Activated T-helper 1 cell treated with anti-CD3 and anti-CD28 coated beads, Interleukin-12 subunit alpha, Interleukin-12 subunit beta, Interleukin-2, Interleukin-4 antibody, amounts not matched to agents 30 ng/mL and 10 ng/mL and 1 ng/mL, durations not matched to agents 14 hours and 24 hours and 36 hours (primary cell): ENCODE measurements around the gene TEAD1. TPM values are rescaled to one million over a fixed set of nuclear protein-coding genes. Genes with fewer than 3 reads are reported as not detected.

Experiments used
- DNase-seq: peaks from one replicate; pipeline ENCODE4 v3.0.0; 2021; ENCODE audit warnings: low spot score
- H3K27ac Mint-ChIP-seq: one replicate; pipeline ENCODE4 v1.8.0; 2021; ENCODE audit warnings: mild to moderate bottlenecking, mixed read lengths
- H3K27me3 Mint-ChIP-seq: one replicate; pipeline ENCODE4 v1.8.0; 2022; ENCODE audit warnings: mild to moderate bottlenecking, moderate library complexity, mixed read lengths; ENCODE audit not compliant: insufficient read depth
- H3K36me3 Mint-ChIP-seq: one replicate; pipeline ENCODE4 v1.8.0; 2021; ENCODE audit warnings: low read depth, mixed read lengths
- H3K4me1 Mint-ChIP-seq: one replicate; pipeline ENCODE4 v1.8.0; 2021; ENCODE audit warnings: low read depth, mixed read lengths
- H3K4me3 Mint-ChIP-seq: one replicate; pipeline ENCODE4 v1.8.0; 2021; ENCODE audit warnings: mild to moderate bottlenecking, moderate library complexity, mixed read lengths
- H3K9me3 Mint-ChIP-seq: one replicate; pipeline ENCODE4 v1.8.0; 2021; ENCODE audit warnings: mixed read lengths
- intact Hi-C: fragments of 100-400 bp; cut with micrococcal nuclease; formaldehyde crosslinking; loops from one replicate; pipeline ENCODE4 v1.15.1; 2024
- total RNA-seq: library from RNA; stranded (reverse); gene quantifications from 2 replicates; pipeline ENCODE4 v1.2.3, GENCODE V29; 2022

TEAD1 gene
- total RNA-seq, 1 donor from 2014 or later, result 0.41 TPM

GRCh38 chr11:12673601-12673923 is 659 bp upstream of the TEAD1 start:
- Mint-ChIP-seq H3K4me1 (peaks cover 6% of the 10 kb centered on the region), H3K27ac (peak overlapping the region; percentile 47), H3K9me3 (no peaks in the 10 kb centered on the region), H3K36me3 (no peaks in the 10 kb centered on the region), H3K4me3 (peak overlapping the region; percentile 82), H3K27me3 (peaks cover 47% of the 10 kb centered on the region)
- intact Hi-C loops, result loop anchor here (10.0 kb wide), 2 partner anchors 791 to 829 kb away; partner anchors contain the start of genes BTBD10 and USP47
- DNase-seq, result no peak

- H3K36me3 Mint-ChIP-seq, result no peaks in the 10 kb centered on the region
- H3K4me1 Mint-ChIP-seq, result peaks cover 6% of the 10 kb centered on the region
- intact Hi-C loops, result loop anchor here (2.0 to 10.0 kb wide), 3 partner anchors 790 to 994 kb away; partner anchors contain the start of genes BTBD10, FAR1 and USP47
- no peaks in the 10 kb centered on the region for H3K9me3 Mint-ChIP-seq
- no peak overlapping the region for H3K4me3 Mint-ChIP-seq
- DNase-seq, result no peak
- peaks cover 57% of the 10 kb centered on the region for H3K27me3 Mint-ChIP-seq
- no peak overlapping the region for H3K27ac Mint-ChIP-seq
These were observed 332 bp downstream of the TEAD1 start for GRCh38 chr11:12674571-12674935.

- H3K4me1 Mint-ChIP-seq, result peaks cover 6% of the 10 kb centered on the region
- DNase-seq, result no peak
- H3K4me3 Mint-ChIP-seq, result peak overlapping the region; percentile 75
- H3K27me3 Mint-ChIP-seq, result peaks cover 62% of the 10 kb centered on the region
- no peak overlapping the region for H3K27ac Mint-ChIP-seq
- H3K9me3 Mint-ChIP-seq, result no peaks in the 10 kb centered on the region
- no peaks in the 10 kb centered on the region for H3K36me3 Mint-ChIP-seq
- intact Hi-C loops, result loop anchor here (2.0 to 10.0 kb wide), 3 partner anchors 790 to 994 kb away; partner anchors contain the start of genes BTBD10, FAR1 and USP47
These were observed 895 bp downstream of the TEAD1 start for GRCh38 chr11:12674936-12675696.

GRCh38 chr11:12675951-12676711 is 1.9 kb downstream of the TEAD1 start:
- no peak overlapping the region for H3K27ac Mint-ChIP-seq
- no peak for DNase-seq
- H3K27me3 Mint-ChIP-seq, result peaks cover 71% of the 10 kb centered on the region
- intact Hi-C loops, result loop anchor here (2.0 to 10.0 kb wide), 3 partner anchors 789 to 993 kb away; partner anchors contain the start of genes BTBD10, FAR1 and USP47
- H3K4me3 Mint-ChIP-seq, result peak overlapping the region; percentile 48
- no peaks in the 10 kb centered on the region for H3K36me3 Mint-ChIP-seq
- H3K9me3 Mint-ChIP-seq, result no peaks in the 10 kb centered on the region
- H3K4me1 Mint-ChIP-seq, result peaks cover 14% of the 10 kb centered on the region

- no peaks in the 10 kb centered on the region for H3K9me3 Mint-ChIP-seq
- no peak for DNase-seq
- H3K36me3 Mint-ChIP-seq, result no peaks in the 10 kb centered on the region
- peaks cover 73% of the 10 kb centered on the region for H3K27me3 Mint-ChIP-seq
- intact Hi-C loops, result loop anchor here (10.0 kb wide), 2 partner anchors 788 to 832 kb away; partner anchors contain the start of genes BTBD10 and USP47
- H3K27ac Mint-ChIP-seq, result no peak overlapping the region
- no peak overlapping the region for H3K4me3 Mint-ChIP-seq
- peaks cover 14% of the 10 kb centered on the region for H3K4me1 Mint-ChIP-seq
These were observed 2.9 kb downstream of the TEAD1 start for GRCh38 chr11:12677131-12677530.

- Mint-ChIP-seq H3K36me3 (no peaks in the 10 kb centered on the region), H3K27me3 (peaks cover 77% of the 10 kb centered on the region), H3K4me1 (peaks cover 14% of the 10 kb centered on the region), H3K27ac (no peak overlapping the region), H3K9me3 (no peaks in the 10 kb centered on the region), H3K4me3 (no peak overlapping the region)
- DNase-seq, result no peak
- intact Hi-C loops, result loop anchor here (10.0 kb wide), 2 partner anchors 787 to 833 kb away; partner anchors contain the start of genes BTBD10 and USP47
These were observed 3.9 kb downstream of the TEAD1 start for GRCh38 chr11:12678092-12678491.

GRCh38 chr11:12678991-12679390 is 4.8 kb downstream of the TEAD1 start:
- Mint-ChIP-seq H3K27ac (no peak overlapping the region), H3K27me3 (peaks cover 82% of the 10 kb centered on the region), H3K4me3 (no peak overlapping the region), H3K9me3 (no peaks in the 10 kb centered on the region), H3K4me1 (peaks cover 8% of the 10 kb centered on the region), H3K36me3 (no peaks in the 10 kb centered on the region)
- intact Hi-C loops, result loop anchor here (10.0 kb wide), 2 partner anchors 786 to 834 kb away; partner anchors contain the start of genes BTBD10 and USP47
- no peak for DNase-seq

- no peak for DNase-seq
- H3K36me3 Mint-ChIP-seq, result no peaks in the 10 kb centered on the region
- H3K27ac Mint-ChIP-seq, result no peak overlapping the region
- no peak overlapping the region for H3K4me3 Mint-ChIP-seq
- no peaks in the 10 kb centered on the region for H3K9me3 Mint-ChIP-seq
- H3K27me3 Mint-ChIP-seq, result peaks cover 87% of the 10 kb centered on the region
- intact Hi-C loops, result loop anchor here (10.0 kb wide), 2 partner anchors 785 to 835 kb away; partner anchors contain the start of genes BTBD10 and USP47
- peaks cover 8% of the 10 kb centered on the region for H3K4me1 Mint-ChIP-seq
These were observed 5.2 kb downstream of the TEAD1 start for GRCh38 chr11:12679471-12679870.

GRCh38 chr11:12680246-12680939 is 6.2 kb downstream of the TEAD1 start:
- Mint-ChIP-seq H3K4me3 (no peak overlapping the region), H3K27ac (no peak overlapping the region), H3K36me3 (no peaks in the 10 kb centered on the region), H3K27me3 (peaks cover 89% of the 10 kb centered on the region), H3K4me1 (peaks cover 8% of the 10 kb centered on the region), H3K9me3 (no peaks in the 10 kb centered on the region)
- intact Hi-C loops, result no loop called here
- no peak for DNase-seq

GRCh38 chr11:12680940-12681258 is 6.7 kb downstream of the TEAD1 start:
- DNase-seq, result no peak
- no peak overlapping the region for H3K4me3 Mint-ChIP-seq
- intact Hi-C loops, result no loop called here
- no peaks in the 10 kb centered on the region for H3K36me3 Mint-ChIP-seq
- H3K27ac Mint-ChIP-seq, result no peak overlapping the region
- peaks cover 85% of the 10 kb centered on the region for H3K27me3 Mint-ChIP-seq
- H3K9me3 Mint-ChIP-seq, result no peaks in the 10 kb centered on the region
- peaks cover 8% of the 10 kb centered on the region for H3K4me1 Mint-ChIP-seq

GRCh38 chr11:12681466-12681865 is 7.2 kb downstream of the TEAD1 start:
- no peak for DNase-seq
- H3K4me1 Mint-ChIP-seq, result peaks cover 8% of the 10 kb centered on the region
- peaks cover 84% of the 10 kb centered on the region for H3K27me3 Mint-ChIP-seq
- no peak overlapping the region for H3K4me3 Mint-ChIP-seq
- no peaks in the 10 kb centered on the region for H3K9me3 Mint-ChIP-seq
- no peak overlapping the region for H3K27ac Mint-ChIP-seq
- no peaks in the 10 kb centered on the region for H3K36me3 Mint-ChIP-seq
- intact Hi-C loops, result no loop called here

GRCh38 chr11:12682288-12682687 is 8.1 kb downstream of the TEAD1 start:
- H3K27me3 Mint-ChIP-seq, result peaks cover 84% of the 10 kb centered on the region
- no peak overlapping the region for H3K27ac Mint-ChIP-seq
- no peaks in the 10 kb centered on the region for H3K36me3 Mint-ChIP-seq
- intact Hi-C loops, result no loop called here
- H3K4me3 Mint-ChIP-seq, result no peak overlapping the region
- H3K4me1 Mint-ChIP-seq, result peaks cover 8% of the 10 kb centered on the region
- no peaks in the 10 kb centered on the region for H3K9me3 Mint-ChIP-seq
- DNase-seq, result no peak
